Measurements from ENCODE around the gene CCDC33. TPM values are rescaled to one million over a fixed set of nuclear protein-coding genes. Genes with fewer than 3 reads are reported as not detected.

CCDC33 gene
- not detected in 2 replicates for total RNA-seq

DNA sequence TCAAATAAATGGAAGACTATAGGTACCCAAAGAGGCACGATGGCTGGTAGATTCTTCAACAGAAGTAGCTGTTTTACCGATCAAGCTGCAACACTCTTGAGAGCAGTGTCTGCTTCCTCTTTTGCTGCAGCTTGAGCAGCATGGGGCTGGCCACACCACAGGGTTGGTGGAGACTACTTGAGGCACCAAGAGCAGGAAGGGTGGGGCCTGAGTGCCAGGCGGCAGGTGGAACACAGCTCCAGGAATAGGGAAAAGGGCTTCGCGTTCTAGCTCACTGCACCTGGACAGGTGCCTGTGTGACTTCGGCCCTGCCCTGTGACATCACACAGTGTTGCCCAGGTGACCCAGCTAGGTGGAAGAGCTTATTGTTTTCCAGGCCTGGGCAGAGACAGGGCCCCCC lies at the start of gene CCDC33:
Gene CCDC33, plus strand, starts transcription at position 365 of the 400 bp plus-strand sequence. CDS start 394 bp downstream, outside the sequence.
- Mint-ChIP-seq H3K36me3 (ENCODE audit: low read depth) (no peaks in the 10 kb centered on the region), H3K9me3 (no peaks in the 10 kb centered on the region), H3K27ac (no peak within 1 kb of the TSS), H3K27me3 (ENCODE audit: low read depth) (peaks cover 2% of the 10 kb centered on the region), H3K4me3 (ENCODE audit: low read depth) (no peak within 1 kb of the TSS), H3K4me1 (ENCODE audit: low read depth) (no peaks in the 10 kb centered on the region)
- DNase-seq (ENCODE audit: low spot score), result no peak
- intact Hi-C loops (cut with micrococcal nuclease), result no loop called here

DNA sequence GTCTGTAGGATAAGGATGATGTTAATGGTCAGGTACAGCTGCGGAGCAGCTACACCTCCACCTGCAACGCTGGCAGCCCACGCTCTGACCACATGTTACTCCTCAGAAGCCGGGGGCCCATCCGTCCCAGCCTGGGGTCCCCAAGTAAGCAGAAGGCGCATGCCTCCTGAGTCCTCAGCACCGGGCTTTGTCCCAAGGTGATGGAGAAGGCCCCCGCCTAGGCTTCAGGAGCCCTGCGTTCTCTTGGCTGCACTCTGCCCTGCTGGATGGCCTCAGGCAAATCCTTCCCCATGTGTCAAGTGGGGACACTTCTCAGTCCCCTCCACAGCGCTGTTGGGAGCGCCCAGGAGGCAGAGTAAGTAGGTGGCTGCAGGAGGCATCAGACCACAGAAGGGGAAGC lies 47.9 kb upstream of the CCDC33 start:
- no peak overlapping the region for H3K4me3 Mint-ChIP-seq (ENCODE audit: low read depth)
- no peak for DNase-seq (ENCODE audit: low spot score)
- H3K36me3 Mint-ChIP-seq (ENCODE audit: low read depth), result no peaks in the 10 kb centered on the region
- intact Hi-C loops (cut with micrococcal nuclease), result no loop called here
- no peak overlapping the region for H3K27ac Mint-ChIP-seq
- no peaks in the 10 kb centered on the region for H3K9me3 Mint-ChIP-seq
- H3K4me1 Mint-ChIP-seq (ENCODE audit: low read depth), result no peaks in the 10 kb centered on the region
- no peaks in the 10 kb centered on the region for H3K27me3 Mint-ChIP-seq (ENCODE audit: low read depth)

DNA sequence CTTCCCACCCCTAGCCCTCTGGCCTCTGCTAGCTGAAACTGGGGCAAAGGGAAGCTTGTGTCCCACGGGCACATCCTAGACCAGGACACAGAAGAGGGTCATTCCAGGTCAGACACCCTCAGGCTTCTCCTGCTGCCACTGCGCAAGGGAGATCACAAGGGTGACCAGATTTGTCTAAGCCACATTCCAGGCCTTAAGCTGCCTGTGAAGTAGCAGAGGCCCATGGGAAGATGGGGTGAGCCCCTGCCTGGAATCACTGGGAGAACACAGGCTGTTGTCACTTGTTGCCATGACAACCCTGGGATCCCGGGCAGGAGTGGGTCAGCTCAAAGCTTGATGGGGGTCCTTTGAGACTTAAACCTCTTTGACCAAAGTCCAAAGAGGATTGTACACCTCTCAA lies 44.3 kb upstream of the CCDC33 start:
- no peak overlapping the region for H3K4me3 Mint-ChIP-seq (ENCODE audit: low read depth)
- H3K27me3 Mint-ChIP-seq (ENCODE audit: low read depth), result no peaks in the 10 kb centered on the region
- intact Hi-C loops (cut with micrococcal nuclease), result no loop called here
- no peak for DNase-seq (ENCODE audit: low spot score)
- H3K27ac Mint-ChIP-seq, result no peak overlapping the region
- H3K36me3 Mint-ChIP-seq (ENCODE audit: low read depth), result no peaks in the 10 kb centered on the region
- H3K4me1 Mint-ChIP-seq (ENCODE audit: low read depth), result no peaks in the 10 kb centered on the region
- H3K9me3 Mint-ChIP-seq, result no peaks in the 10 kb centered on the region

DNA sequence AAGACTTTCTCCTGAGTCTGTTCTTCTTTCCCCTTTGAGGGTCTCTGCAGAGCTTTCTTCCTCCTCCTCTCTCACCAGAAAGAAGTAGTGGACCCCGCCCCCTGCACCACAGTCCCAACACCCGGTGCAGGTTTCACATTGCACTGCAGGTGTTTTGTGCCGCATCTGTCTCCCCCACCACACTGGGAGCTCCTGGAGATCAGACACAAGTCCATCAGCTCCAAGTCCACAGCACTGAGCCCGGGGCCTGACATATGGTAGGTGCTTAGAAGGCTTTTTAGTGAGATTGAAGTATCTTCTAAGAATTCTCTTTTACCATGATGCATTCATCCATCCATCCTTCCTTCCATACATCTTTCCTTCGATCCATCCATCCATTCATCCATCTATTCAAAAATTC lies 43.4 kb upstream of the CCDC33 start:
- Mint-ChIP-seq H3K4me3 (ENCODE audit: low read depth) (no peak overlapping the region), H3K36me3 (ENCODE audit: low read depth) (no peaks in the 10 kb centered on the region)

DNA sequence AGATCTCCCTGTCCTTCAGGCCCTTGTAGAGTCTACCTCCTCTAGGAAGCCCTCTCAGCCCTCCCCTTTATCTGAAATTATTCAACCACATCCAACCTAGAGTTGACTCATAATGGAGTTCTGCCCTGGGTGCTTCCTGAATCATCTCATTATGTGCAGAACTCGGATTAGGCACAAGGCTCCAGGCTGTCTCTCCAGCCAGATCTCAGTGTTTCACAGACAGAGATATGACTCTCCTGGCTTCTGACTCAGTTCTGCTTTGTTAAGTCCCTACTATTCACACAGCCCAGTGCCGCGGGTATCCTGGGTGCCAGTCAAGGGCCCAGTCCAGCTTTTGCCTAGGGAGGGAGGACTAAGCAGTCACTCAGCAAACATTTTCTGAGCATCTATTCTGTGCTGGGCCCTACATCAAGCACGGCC lies 42.8 kb upstream of the CCDC33 start:
- H3K27ac Mint-ChIP-seq, result no peak overlapping the region
- no peak for DNase-seq (ENCODE audit: low spot score)
- H3K4me1 Mint-ChIP-seq (ENCODE audit: low read depth), result no peaks in the 10 kb centered on the region
- no peaks in the 10 kb centered on the region for H3K36me3 Mint-ChIP-seq (ENCODE audit: low read depth)
- H3K27me3 Mint-ChIP-seq (ENCODE audit: low read depth), result no peaks in the 10 kb centered on the region
- H3K9me3 Mint-ChIP-seq, result no peaks in the 10 kb centered on the region
- H3K4me3 Mint-ChIP-seq (ENCODE audit: low read depth), result no peak overlapping the region
- intact Hi-C loops (cut with micrococcal nuclease), result no loop called here

More for the DNA sequence above, 43.4 kb upstream of the CCDC33 start:
- no peak for DNase-seq (ENCODE audit: low spot score)
- Mint-ChIP-seq H3K9me3 (no peaks in the 10 kb centered on the region), H3K27ac (no peak overlapping the region), H3K4me1 (ENCODE audit: low read depth) (no peaks in the 10 kb centered on the region), H3K27me3 (ENCODE audit: low read depth) (no peaks in the 10 kb centered on the region)
- intact Hi-C loops (cut with micrococcal nuclease), result no loop called here

DNA sequence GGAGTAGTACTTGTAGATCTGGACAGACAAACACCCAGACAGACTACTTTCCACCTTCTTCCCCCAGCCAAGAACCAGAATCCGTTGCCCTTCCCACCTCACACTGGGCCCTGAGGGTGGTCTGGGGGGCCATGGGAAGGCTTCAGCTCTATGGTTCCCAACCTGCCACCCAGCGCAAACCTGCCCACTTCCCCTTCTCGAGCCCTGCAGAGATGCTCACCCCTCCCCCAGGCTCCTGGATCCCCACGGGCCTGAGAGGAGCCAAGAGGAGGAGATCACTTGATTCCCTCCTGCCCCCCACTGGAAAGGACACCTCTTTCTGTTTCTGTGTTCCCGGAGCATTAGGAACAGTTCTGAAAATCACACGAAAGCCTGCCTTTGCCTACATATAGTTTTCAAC lies 42.2 kb upstream of the CCDC33 start:
- Mint-ChIP-seq H3K4me1 (ENCODE audit: low read depth) (no peaks in the 10 kb centered on the region), H3K27me3 (ENCODE audit: low read depth) (no peaks in the 10 kb centered on the region), H3K4me3 (ENCODE audit: low read depth) (no peak overlapping the region), H3K27ac (no peak overlapping the region), H3K36me3 (ENCODE audit: low read depth) (no peaks in the 10 kb centered on the region), H3K9me3 (no peaks in the 10 kb centered on the region)
- no peak for DNase-seq (ENCODE audit: low spot score)
- intact Hi-C loops (cut with micrococcal nuclease), result no loop called here

DNA sequence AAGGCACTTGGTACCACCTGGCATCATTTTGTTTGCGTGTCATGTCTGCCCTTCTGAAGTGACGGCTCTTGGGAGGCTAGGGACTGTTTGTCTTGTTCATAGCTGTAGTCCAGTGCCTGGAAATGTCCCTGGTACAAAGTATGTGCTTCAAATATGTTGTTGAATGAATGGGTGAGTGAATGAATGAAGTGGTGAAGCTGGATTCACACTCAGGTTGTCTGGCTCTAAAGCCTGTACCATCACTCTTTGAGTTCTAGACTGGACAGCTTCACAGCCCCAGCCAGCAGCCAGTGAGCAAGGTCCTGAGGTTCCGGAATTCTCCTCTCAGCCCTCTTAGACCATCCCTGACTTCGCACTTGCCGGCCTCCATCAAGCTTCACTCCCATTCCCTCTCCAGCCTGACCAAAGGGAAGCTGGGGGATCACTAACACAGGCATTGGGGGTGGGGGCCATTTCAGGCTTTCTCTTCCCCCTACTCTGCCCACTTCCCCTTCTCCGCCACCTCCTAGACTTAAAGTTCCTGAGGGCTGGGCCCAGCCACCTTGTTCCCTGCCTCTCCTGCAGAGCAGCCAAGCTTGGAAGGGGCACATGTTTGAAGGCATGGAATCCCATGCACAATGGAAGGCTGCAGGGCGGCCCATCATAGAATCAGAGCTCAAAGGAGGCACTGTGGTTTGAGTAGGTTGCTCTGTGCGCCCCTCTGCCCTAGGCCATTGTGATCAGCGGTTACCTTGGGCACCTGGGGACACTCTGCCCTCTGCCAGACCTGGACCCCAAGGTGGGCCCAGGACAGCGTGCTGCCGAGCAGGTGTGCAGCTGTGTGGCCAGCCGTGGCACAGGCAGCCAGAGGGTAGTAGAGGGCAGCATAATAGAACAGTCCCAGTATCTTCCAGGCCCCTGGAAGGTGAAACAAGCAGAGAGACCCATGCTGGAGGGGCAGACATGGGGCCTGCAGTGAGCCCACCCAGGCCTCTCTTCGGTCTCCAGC lies 41.3 kb upstream of the CCDC33 start:
- Mint-ChIP-seq H3K36me3 (ENCODE audit: low read depth) (no peaks in the 10 kb centered on the region), H3K27ac (no peak overlapping the region), H3K9me3 (no peaks in the 10 kb centered on the region), H3K4me1 (ENCODE audit: low read depth) (no peaks in the 10 kb centered on the region), H3K4me3 (ENCODE audit: low read depth) (no peak overlapping the region), H3K27me3 (ENCODE audit: low read depth) (no peaks in the 10 kb centered on the region)
- DNase-seq (ENCODE audit: low spot score), result no peak
- intact Hi-C loops (cut with micrococcal nuclease), result no loop called here

DNA sequence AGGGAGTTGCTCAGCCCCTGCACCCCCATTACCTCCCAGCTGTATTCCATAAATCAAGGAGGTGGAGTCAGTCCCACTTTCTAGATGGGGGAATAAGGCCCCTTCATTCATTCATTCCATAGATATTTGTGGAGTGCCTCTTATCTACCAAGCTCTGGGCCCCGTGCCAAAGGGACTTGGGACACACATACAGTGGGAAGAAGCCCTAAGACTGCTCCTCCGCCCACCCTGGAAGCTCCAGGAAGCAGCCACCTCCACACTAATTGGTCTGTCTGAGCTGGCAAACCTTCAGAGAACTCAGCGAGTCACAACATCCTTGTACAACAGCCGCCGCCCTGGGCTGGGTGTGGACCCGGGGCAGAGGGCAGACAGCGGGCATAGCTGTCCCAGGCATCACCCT lies 40.0 kb upstream of the CCDC33 start:
- H3K27me3 Mint-ChIP-seq (ENCODE audit: low read depth), result no peaks in the 10 kb centered on the region
- H3K4me1 Mint-ChIP-seq (ENCODE audit: low read depth), result no peaks in the 10 kb centered on the region
- H3K36me3 Mint-ChIP-seq (ENCODE audit: low read depth), result no peaks in the 10 kb centered on the region
- intact Hi-C loops (cut with micrococcal nuclease), result no loop called here
- H3K27ac Mint-ChIP-seq, result no peak overlapping the region
- no peak for DNase-seq (ENCODE audit: low spot score)
- no peak overlapping the region for H3K4me3 Mint-ChIP-seq (ENCODE audit: low read depth)
- no peaks in the 10 kb centered on the region for H3K9me3 Mint-ChIP-seq

DNA sequence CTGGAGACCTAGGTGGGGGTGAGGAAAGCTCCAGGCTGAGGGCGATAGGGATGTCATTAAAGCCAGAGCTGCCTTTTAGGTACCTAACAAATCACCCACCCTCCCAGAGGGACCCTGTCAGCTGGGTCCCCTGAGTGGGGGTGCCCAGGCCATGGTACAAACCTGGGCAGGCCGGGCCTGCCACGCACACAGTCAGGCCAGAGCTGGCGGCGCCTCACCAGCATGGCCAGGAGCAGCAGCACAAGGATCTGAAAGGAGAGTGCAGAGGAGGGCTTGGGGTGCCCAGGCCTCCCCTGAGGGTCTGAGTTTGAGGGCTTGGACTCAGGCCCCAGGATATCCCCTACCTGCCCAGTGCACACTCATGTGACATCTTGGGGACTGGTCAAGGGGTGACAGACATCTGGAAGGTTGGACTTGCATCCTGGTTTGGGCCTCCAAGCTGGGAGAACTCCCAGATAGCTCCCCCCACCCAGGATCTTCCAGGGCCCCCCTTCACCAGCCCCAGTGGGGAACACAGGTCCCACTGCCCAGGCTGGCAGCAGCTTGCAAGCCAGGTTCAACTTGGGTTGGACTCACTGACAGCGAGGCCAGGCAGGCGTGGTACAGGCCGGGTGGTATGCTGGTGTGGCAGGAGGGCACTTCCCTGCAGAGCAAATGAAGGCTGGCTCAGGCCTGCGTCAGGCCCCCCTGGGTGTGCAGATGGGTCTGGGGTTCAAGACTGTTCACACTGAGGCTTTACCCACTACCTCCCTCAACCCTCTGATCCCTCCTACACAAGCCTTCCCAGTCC lies 38.8 kb upstream of the CCDC33 start:
- DNase-seq (ENCODE audit: low spot score), result no peak
- Mint-ChIP-seq H3K9me3 (no peaks in the 10 kb centered on the region), H3K27me3 (ENCODE audit: low read depth) (no peaks in the 10 kb centered on the region), H3K36me3 (ENCODE audit: low read depth) (no peaks in the 10 kb centered on the region), H3K4me1 (ENCODE audit: low read depth) (no peaks in the 10 kb centered on the region), H3K4me3 (ENCODE audit: low read depth) (no peak overlapping the region), H3K27ac (no peak overlapping the region)
- intact Hi-C loops (cut with micrococcal nuclease), result no loop called here

DNA sequence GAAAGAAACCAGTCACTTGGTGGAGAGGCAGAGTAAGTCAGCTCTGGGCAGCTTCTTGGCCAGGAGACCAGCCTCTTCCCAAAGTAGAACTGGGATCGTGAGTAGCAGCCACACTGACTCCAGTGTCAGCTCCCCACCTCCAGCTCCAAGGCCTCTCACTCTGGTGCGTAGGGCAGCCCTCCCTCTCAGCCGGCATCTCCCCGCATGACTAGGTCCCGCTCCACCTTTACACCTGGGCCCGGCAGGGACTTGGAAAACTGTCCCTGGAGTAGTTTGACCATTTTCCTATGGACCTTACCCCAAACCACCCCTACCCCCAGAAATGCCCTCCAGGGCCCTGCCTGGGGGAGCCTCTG lies 36.9 kb upstream of the CCDC33 start:
- DNase-seq (ENCODE audit: low spot score), result no peak
- intact Hi-C loops (cut with micrococcal nuclease), result no loop called here
- peaks cover 7% of the 10 kb centered on the region for H3K27me3 Mint-ChIP-seq (ENCODE audit: low read depth)
- no peaks in the 10 kb centered on the region for H3K9me3 Mint-ChIP-seq
- H3K4me1 Mint-ChIP-seq (ENCODE audit: low read depth), result no peaks in the 10 kb centered on the region
- H3K4me3 Mint-ChIP-seq (ENCODE audit: low read depth), result no peak overlapping the region
- H3K27ac Mint-ChIP-seq, result no peak overlapping the region
- no peaks in the 10 kb centered on the region for H3K36me3 Mint-ChIP-seq (ENCODE audit: low read depth)

DNA sequence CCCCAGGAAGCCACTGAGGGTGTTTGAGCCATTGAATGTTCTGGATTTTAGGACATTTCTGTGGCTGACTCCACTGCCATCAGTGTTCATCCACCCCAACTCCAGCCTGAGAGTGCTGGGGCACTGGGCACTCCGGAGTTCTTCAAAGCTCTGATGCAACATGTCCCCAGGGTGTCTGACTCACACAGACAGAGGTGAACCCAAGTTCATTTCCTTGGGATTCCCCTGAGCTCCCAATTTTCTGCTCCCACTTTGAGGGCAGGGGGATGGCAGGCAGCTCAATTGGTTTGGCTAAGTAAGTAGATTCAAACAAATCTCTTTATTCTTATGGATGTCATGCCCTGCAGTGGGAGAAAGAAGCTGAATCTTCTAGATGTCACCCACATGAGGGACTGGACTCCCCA lies 35.7 kb upstream of the CCDC33 start:
- Mint-ChIP-seq H3K9me3 (no peaks in the 10 kb centered on the region), H3K36me3 (ENCODE audit: low read depth) (no peaks in the 10 kb centered on the region), H3K27ac (no peak overlapping the region), H3K4me3 (ENCODE audit: low read depth) (no peak overlapping the region), H3K4me1 (ENCODE audit: low read depth) (no peaks in the 10 kb centered on the region), H3K27me3 (ENCODE audit: low read depth) (peaks cover 7% of the 10 kb centered on the region)
- DNase-seq (ENCODE audit: low spot score), result no peak
- intact Hi-C loops (cut with micrococcal nuclease), result no loop called here

DNA sequence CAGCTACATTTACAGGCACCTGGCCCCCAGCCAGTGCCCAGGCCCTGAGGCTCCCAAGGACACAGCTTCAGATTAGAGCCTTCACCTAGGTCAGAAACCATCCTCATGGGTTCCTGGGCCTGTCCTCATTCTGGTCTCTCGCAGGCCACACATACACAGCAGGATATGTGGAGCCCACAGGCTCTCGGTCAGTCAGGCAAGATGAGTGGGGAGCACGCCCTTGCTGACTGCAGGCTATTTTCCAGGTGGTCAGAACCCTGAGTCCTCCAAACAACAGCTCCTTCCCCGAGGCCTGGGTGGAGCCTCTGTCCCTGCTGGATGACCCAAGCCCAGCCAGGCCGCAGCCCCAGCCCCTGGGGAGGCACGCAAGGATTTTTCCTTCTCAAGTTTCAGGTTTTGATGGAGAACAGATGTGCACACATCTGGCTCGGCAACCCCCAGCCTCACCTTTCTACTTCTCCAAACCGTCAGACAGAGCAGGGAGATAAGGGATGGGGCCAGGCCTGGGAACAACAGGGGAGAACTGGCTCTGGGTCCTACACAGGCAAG lies 35.2 kb upstream of the CCDC33 start:
- peaks cover 7% of the 10 kb centered on the region for H3K27me3 Mint-ChIP-seq (ENCODE audit: low read depth)
- no peaks in the 10 kb centered on the region for H3K9me3 Mint-ChIP-seq

More for the DNA sequence above, 35.2 kb upstream of the CCDC33 start:
- H3K4me1 Mint-ChIP-seq (ENCODE audit: low read depth), result no peaks in the 10 kb centered on the region
- no peak for DNase-seq (ENCODE audit: low spot score)
- no peak overlapping the region for H3K4me3 Mint-ChIP-seq (ENCODE audit: low read depth)
- H3K36me3 Mint-ChIP-seq (ENCODE audit: low read depth), result no peaks in the 10 kb centered on the region
- intact Hi-C loops (cut with micrococcal nuclease), result no loop called here
- no peak overlapping the region for H3K27ac Mint-ChIP-seq
